Activated CD4-positive, alpha-beta T cell treated with anti-CD3 and anti-CD28 coated beads for 36 hours (primary cell): ENCODE measurements around the gene C11orf71. TPM values are rescaled to one million over a fixed set of nuclear protein-coding genes. Genes with fewer than 3 reads are reported as not detected.

Experiments used
- ATAC-seq: fragments of 200-7000 bp; cut with Tn5 transposase; one replicate; pipeline ENCODE4 v1.10.0; 2021; ENCODE audit warnings: mild to moderate bottlenecking, moderate library complexity
- CTCF ChIA-PET: fragments of 350-600 bp; sonication (Branson Sonifier 250); formaldehyde crosslinking; loops from one replicate; lab custom pipeline; 2021; ENCODE audit warnings: antibody characterized with exemption; lab: Charles Lee
- POLR2A ChIA-PET: fragments of 350-600 bp; sonication (Branson Sonifier 250); formaldehyde crosslinking; loops from one replicate; lab custom pipeline; 2021; ENCODE audit warnings: antibody characterized with exemption, inconsistent platforms; lab: Charles Lee
- DNase-seq: peaks from one replicate; pipeline ENCODE4 v3.0.0-alpha.2; 2020
- H3K27ac Mint-ChIP-seq: one replicate; pipeline ENCODE4 v1.8.0; 2021; ENCODE audit warnings: mixed read lengths
- H3K27me3 Mint-ChIP-seq: one replicate; pipeline ENCODE4 v1.8.0; 2021; ENCODE audit warnings: mixed read lengths
- H3K36me3 Mint-ChIP-seq: one replicate; pipeline ENCODE4 v1.8.0; 2021; ENCODE audit warnings: low read depth, mixed read lengths
- H3K4me1 Mint-ChIP-seq: one replicate; pipeline ENCODE4 v1.8.0; 2021; ENCODE audit warnings: mixed read lengths
- H3K4me3 Mint-ChIP-seq: one replicate; pipeline ENCODE4 v1.8.0; 2021; ENCODE audit warnings: mild to moderate bottlenecking, moderate library complexity, mixed read lengths
- H3K9me3 Mint-ChIP-seq: one replicate; pipeline ENCODE4 v1.8.0; 2021; ENCODE audit warnings: low read depth, mixed read lengths
- intact Hi-C, 2 experiments: fragments of 100-400 bp; cut with DNase I in 1 of 2; cut with micrococcal nuclease in 1 of 2; formaldehyde crosslinking; loops; one replicate each; pipeline versions ENCODE4 v1.14.2 to v1.15.1; 2022 to 2024; cut with DNase I, micrococcal nuclease
- total RNA-seq, 2 experiments: library from RNA; stranded (reverse); gene quantifications; one replicate each; pipeline ENCODE4 v1.2.3, GENCODE V29; 2021

C11orf71 gene
- total RNA-seq, 2 experiments from 2014 or later: 4.8 to 5.5 TPM

DNA sequence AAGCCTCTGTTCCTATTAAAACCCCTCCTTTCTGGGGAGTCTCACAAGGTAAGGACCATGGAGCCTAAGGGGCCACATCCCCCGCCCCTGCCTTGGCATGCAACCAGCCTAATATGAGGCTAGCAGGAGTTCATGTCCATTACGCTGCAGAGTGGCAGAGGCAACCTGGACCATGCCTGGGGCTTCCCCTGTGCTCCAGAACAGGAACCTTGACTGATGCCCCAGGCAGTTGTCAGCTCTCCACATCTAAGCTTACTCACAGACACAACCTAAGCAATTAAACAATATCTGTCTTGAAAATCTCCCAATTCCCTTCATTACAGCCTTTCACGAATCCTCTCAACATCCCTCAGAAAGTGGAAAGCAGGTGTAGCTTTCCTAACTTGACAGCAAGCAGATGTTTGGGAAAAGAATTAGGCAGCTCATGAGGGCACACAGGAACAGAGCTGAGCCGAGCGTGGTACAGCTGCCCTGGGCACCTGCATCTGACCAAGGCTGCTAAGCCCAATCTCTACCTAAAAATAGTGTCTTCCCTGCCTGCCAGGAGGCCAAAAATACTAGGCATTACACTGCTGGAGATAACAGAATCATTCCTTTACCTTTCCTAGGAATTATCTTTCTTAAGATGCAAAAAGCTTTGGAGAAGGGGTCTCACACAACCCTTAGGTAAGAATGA, 20.8 kb downstream of the C11orf71 start:
- no peak overlapping the region for H3K27ac Mint-ChIP-seq
- no peak overlapping the region for H3K4me3 Mint-ChIP-seq
- CTCF ChIA-PET: interaction anchor here (0.9 to 1.4 kb wide), 2 partner anchors 42 to 59 kb away, joined by 3 to 4 read pairs; no protein-coding TSS in a partner anchor
- no peak for DNase-seq
- POLR2A ChIA-PET: no interaction called here
- no peaks in the 10 kb centered on the region for H3K36me3 Mint-ChIP-seq
- H3K4me1 Mint-ChIP-seq: peaks cover 8% of the 10 kb centered on the region
- intact Hi-C loops: no loop called here
- H3K27me3 Mint-ChIP-seq: peaks cover 4% of the 10 kb centered on the region
- peaks cover 3% of the 10 kb centered on the region for H3K9me3 Mint-ChIP-seq
- no peak for ATAC-seq

DNA sequence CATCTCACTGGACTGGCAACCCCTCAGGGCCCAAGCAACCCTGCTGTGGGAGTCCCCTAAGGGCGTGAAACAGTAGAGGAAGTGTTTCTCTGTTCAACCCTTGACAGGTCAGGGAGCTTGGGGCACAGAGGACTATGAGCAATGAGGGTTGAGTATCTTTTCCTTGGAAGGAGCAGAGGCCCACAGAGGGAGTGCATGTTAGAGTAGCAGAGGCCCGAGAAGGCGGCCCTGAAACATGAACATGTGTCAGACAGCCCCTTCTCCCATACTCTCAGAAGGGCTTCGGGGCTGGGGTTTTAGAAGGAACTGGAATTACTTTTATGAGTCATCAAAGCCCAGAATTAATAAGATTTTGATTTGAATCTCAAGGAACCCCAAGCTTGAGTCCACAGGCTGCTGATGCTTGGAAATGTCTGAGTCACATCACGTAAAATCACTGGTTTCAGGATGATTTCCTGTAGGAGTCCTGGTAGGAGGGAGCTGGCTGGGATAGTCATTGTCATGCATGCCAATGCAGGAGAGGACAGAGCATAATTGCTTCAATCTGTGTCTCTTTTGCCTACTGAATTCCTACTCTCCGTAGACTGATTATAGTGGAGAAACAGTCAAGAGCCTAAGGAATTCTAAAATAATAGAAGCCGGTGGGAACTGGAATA, 22.6 kb downstream of the C11orf71 start:
- Mint-ChIP-seq H3K36me3 (no peaks in the 10 kb centered on the region), H3K4me1 (peaks cover 8% of the 10 kb centered on the region), H3K9me3 (peaks cover 3% of the 10 kb centered on the region), H3K27ac (no peak overlapping the region), H3K4me3 (no peak overlapping the region), H3K27me3 (peaks cover 11% of the 10 kb centered on the region)
- ATAC-seq: no peak
- intact Hi-C loops: no loop called here
- CTCF ChIA-PET: interaction anchor here (0.6 kb wide), 1 partner anchor 187 kb away, joined by 3 read pairs; no protein-coding TSS in a partner anchor
- POLR2A ChIA-PET: no interaction called here
- DNase-seq: no peak

DNA sequence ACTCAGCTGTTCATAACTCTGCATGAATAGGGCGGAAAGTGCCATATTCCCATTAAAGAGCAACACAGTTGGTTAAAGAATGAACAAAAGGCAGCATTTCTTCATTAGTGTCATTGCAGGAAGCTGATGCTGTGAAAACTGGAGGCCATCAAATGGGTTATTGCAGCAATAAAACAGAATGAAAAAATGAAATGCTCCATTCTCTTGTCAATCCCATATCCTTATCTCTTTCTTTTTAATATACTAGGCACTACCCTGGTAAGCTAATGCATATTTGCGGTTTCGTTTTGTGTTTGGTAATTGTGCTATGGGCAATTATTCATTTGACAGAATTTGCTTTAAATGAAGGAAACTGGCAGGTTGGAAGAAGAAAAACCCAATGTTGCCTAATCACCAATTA, 25.3 kb downstream of the C11orf71 start:
- intact Hi-C loops: no loop called here
- ATAC-seq: no peak
- H3K4me1 Mint-ChIP-seq: no peaks in the 10 kb centered on the region
- H3K4me3 Mint-ChIP-seq: no peak overlapping the region
- no peaks in the 10 kb centered on the region for H3K36me3 Mint-ChIP-seq
- no peak overlapping the region for H3K27ac Mint-ChIP-seq
- ChIA-PET POLR2A (no interaction called here), CTCF (no interaction called here)
- no peaks in the 10 kb centered on the region for H3K9me3 Mint-ChIP-seq
- no peak for DNase-seq
- peaks cover 14% of the 10 kb centered on the region for H3K27me3 Mint-ChIP-seq

DNA sequence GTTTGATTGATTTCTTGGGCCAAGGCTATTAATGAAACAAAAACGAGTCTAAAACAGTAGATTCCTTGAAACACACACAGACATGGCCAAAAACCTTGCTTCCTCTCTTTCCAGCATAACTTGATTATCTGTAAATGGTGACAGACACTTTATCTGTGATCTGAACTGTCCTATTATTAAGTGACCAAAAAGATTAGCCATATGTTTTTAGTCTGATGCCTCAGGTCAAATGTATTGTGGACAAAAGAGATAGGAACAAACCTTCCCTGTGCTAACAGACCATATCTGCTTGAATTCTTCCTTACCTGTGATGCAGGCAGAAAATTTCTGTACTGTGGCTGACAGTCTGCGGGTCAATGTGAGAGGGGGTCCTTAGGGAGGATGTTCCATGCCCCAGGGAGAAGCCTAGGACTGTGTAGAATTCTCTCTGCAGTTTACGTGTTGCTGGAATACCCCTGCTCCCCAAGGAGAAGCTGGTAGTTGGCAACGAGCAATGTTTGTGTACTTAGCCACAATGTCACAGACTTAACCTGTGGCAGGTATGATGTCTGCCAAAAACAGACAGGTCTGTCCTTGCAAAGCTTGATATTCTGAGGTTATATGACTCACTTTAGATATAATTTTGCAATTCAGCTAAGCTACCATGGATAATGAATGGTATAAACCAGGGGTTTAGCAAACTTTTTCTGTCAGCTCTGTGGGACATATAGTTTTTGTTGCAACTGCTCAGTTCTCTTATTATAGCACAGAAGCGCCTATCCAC, 31.2 kb downstream of the C11orf71 start:
- intact Hi-C loops: no loop called here
- Mint-ChIP-seq H3K36me3 (no peaks in the 10 kb centered on the region), H3K27ac (no peak overlapping the region), H3K4me3 (no peak overlapping the region), H3K27me3 (peaks cover 22% of the 10 kb centered on the region), H3K4me1 (no peaks in the 10 kb centered on the region), H3K9me3 (no peaks in the 10 kb centered on the region)
- CTCF ChIA-PET: no interaction called here
- POLR2A ChIA-PET: no interaction called here
- ATAC-seq: no peak
- DNase-seq: no peak

DNA sequence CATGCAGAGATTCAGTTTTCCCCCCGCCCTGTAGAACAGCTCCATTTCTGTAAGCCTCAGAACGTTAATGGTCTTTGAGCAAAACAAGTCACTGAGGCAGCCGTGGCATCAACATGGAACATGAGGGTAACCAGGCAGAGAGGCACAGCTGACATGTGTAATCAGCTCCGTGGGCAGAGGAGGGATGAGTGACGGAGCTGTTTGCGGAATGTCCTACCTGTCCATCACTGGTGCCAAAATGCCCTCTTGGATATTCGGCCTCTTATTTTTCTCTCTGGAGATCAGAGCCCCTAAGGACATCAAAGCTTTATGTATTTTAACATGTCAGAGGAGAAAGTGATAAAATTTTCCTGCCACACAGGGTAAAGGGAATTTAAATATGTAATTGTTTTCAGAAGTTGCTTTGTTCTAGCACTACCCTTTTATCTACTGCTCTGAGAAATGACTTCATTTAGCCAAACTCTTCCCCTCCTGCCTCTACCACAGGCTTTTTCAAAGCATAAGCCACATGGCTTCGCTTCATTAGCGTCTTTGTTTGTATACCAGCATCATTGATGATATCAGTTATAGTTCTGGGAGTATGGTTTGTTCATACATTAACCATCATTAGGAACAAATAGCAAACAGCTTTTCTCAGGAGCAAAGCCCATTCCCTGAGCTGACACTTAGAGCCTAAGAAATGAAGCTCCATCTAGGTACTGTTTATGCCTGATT, 32.9 kb downstream of the C11orf71 start:
- H3K4me1 Mint-ChIP-seq: no peaks in the 10 kb centered on the region
- no peak for ATAC-seq
- no peaks in the 10 kb centered on the region for H3K36me3 Mint-ChIP-seq
- no peak for DNase-seq
- ChIA-PET CTCF (interaction anchor here (0.9 to 1.3 kb wide), 3 partner anchors 9 to 26 kb away, joined by 3 to 4 read pairs (median 4); no protein-coding TSS in a partner anchor), POLR2A (no interaction called here)
- intact Hi-C loops: no loop called here
- H3K4me3 Mint-ChIP-seq: no peak overlapping the region
- H3K27ac Mint-ChIP-seq: no peak overlapping the region
- H3K9me3 Mint-ChIP-seq: no peaks in the 10 kb centered on the region
- H3K27me3 Mint-ChIP-seq: peaks cover 15% of the 10 kb centered on the region

- ATAC-seq: no peak
- CTCF ChIA-PET: interaction anchor here (0.9 to 1.3 kb wide), 3 partner anchors 10 to 27 kb away, joined by 3 to 4 read pairs (median 4); no protein-coding TSS in a partner anchor
- POLR2A ChIA-PET: no interaction called here
- Mint-ChIP-seq H3K27me3 (peaks cover 15% of the 10 kb centered on the region), H3K4me3 (no peak overlapping the region), H3K27ac (no peak overlapping the region), H3K4me1 (no peaks in the 10 kb centered on the region), H3K36me3 (no peaks in the 10 kb centered on the region), H3K9me3 (no peaks in the 10 kb centered on the region)
- intact Hi-C loops: no loop called here
- DNase-seq: no peak
Measured at GRCh38 chr11:114366331-114367243, 33.7 kb downstream of the C11orf71 start.

GRCh38 chr11:114362958-114363357, 37.4 kb downstream of the C11orf71 start:
- intact Hi-C loops: no loop called here
- no peaks in the 10 kb centered on the region for H3K9me3 Mint-ChIP-seq
- ChIA-PET POLR2A (no interaction called here), CTCF (interaction anchor here (0.6 kb wide), 1 partner anchor 64 kb away, joined by 3 read pairs; no protein-coding TSS in a partner anchor)
- no peaks in the 10 kb centered on the region for H3K36me3 Mint-ChIP-seq
- DNase-seq (no peak), ATAC-seq (no peak)
- H3K27me3 Mint-ChIP-seq: peaks cover 13% of the 10 kb centered on the region
- H3K4me3 Mint-ChIP-seq: no peak overlapping the region
- H3K4me1 Mint-ChIP-seq: no peaks in the 10 kb centered on the region
- H3K27ac Mint-ChIP-seq: no peak overlapping the region

DNA sequence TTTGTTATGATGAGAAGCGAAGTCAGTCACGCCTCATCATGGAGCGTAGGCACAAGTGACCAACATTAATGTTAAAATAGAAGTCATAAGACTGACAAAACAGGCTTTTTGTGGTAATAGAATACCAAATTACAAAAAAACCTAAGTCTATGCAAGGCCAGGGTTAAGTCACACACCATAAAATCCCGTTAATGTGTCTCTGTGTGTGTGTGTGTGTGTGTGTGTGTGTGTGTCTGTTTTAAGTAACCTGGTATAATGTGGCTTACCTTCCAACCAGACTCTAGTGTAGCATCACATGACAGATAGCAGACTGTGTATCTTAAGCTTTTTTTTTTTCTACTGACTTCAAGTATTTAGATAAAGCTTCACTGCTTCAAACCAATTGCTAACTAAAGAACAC, 38.0 kb downstream of the C11orf71 start:
- Mint-ChIP-seq H3K4me1 (no peaks in the 10 kb centered on the region), H3K4me3 (no peak overlapping the region), H3K36me3 (no peaks in the 10 kb centered on the region), H3K27me3 (peaks cover 11% of the 10 kb centered on the region), H3K9me3 (no peaks in the 10 kb centered on the region), H3K27ac (no peak overlapping the region)
- ChIA-PET CTCF (interaction anchor here (0.6 to 1.2 kb wide), 4 partner anchors 14 to 65 kb away, joined by 3 read pairs; no protein-coding TSS in a partner anchor), POLR2A (no interaction called here)
- intact Hi-C loops: no loop called here
- ATAC-seq (no peak), DNase-seq (no peak)

GRCh38 chr11:114359342-114359741, 41.0 kb downstream of the C11orf71 start:
- Mint-ChIP-seq H3K27me3 (peaks cover 8% of the 10 kb centered on the region), H3K4me3 (no peak overlapping the region), H3K27ac (no peak overlapping the region), H3K36me3 (no peaks in the 10 kb centered on the region), H3K4me1 (no peaks in the 10 kb centered on the region), H3K9me3 (no peaks in the 10 kb centered on the region)
- POLR2A ChIA-PET: no interaction called here
- no peak for DNase-seq
- ATAC-seq: no peak
- intact Hi-C loops: no loop called here
- CTCF ChIA-PET: interaction anchor here (0.5 kb wide), 1 partner anchor 12 kb away, joined by 3 read pairs; no protein-coding TSS in a partner anchor

- Mint-ChIP-seq H3K27me3 (peaks cover 6% of the 10 kb centered on the region), H3K36me3 (no peaks in the 10 kb centered on the region), H3K9me3 (no peaks in the 10 kb centered on the region), H3K4me1 (no peaks in the 10 kb centered on the region), H3K4me3 (no peak overlapping the region), H3K27ac (no peak overlapping the region)
- ChIA-PET CTCF (no interaction called here), POLR2A (no interaction called here)
- ATAC-seq: no peak
- no peak for DNase-seq
- intact Hi-C loops: no loop called here
Measured at GRCh38 chr11:114358716-114359115, 41.6 kb downstream of the C11orf71 start.
